HCT116 (cell line): ENCODE data around the gene ADAM10. TPM values are rescaled to one million over a fixed set of nuclear protein-coding genes. Genes with fewer than 3 reads are reported as not detected.

ENCODE experiments used
- ATAC-seq: fragments of 200-7000 bp; cut with Tn5 transposase; 2 replicates; pipeline ENCODE4 v1.9.1; 2020; ENCODE audit warnings: mild to moderate bottlenecking, moderate library complexity
- BruUV-seq: library from RNA; stranded (reverse); fragments of 400-500 nt; replicated peaks from 2 replicates; lab custom pipeline; 2021; lab: Mats Ljungman, UMichigan
- CTCF ChIA-PET: fragments of 300-600 bp; sonication (Branson Sonifier 250); formaldehyde crosslinking; loops from one replicate; lab custom pipeline; 2021; ENCODE audit warnings: antibody characterized with exemption; lab: Charles Lee
- POLR2A ChIA-PET: fragments of 300-600, 350-600 bp; sonication (Branson Sonifier 250); formaldehyde crosslinking; loops from one replicate; lab custom pipeline; 2021; ENCODE audit warnings: antibody characterized with exemption; lab: Charles Lee
- RAD21 ChIA-PET, 2 experiments: fragments of 300-600 bp; sonication (Branson Sonifier 250); formaldehyde crosslinking; loops; one replicate each; lab custom pipeline; 2023; ENCODE audit warnings: low total read pairs in 2 of 2; ENCODE audit not compliant: uncharacterized antibody in 2 of 2, unreplicated experiment in 2 of 2, low non-redundant PET in 1 of 2; lab: Charles Lee
- DNase-seq: peaks from one replicate; pipeline ENCODE4 v3.0.0-alpha.2; 2010; ENCODE audit warnings: low read depth, low spot score
- H2AFZ ChIP-seq: fragments of 200-600 bp; shearing (Covaris generic), sonication (generic); 2 replicates; pipeline ENCODE4 v1.6.1; 2017; ENCODE audit warnings: low read depth, mixed run types, mixed read lengths, antibody characterized with exemption, low read length; ENCODE audit not compliant: poor library complexity, severe bottlenecking
- H3K27ac ChIP-seq: 2 replicates; pipeline ENCODE4 v1.5.1; 2012; ENCODE audit warnings: low read depth, low read length
- H3K27me3 ChIP-seq: fragments of 200-600 bp; sonication (generic); 2 replicates; pipeline ENCODE4 v1.6.1; 2016; ENCODE audit warnings: mixed run types, low read length, mixed read lengths; ENCODE audit not compliant: insufficient read depth
- H3K36me3 ChIP-seq, 2 experiments: fragments of 200-500 bp in 1 of 2; fragments of 200-600 bp in 1 of 2; sonication (Bioruptor generic) in 1 of 2; sonication (generic) in 1 of 2; 2 replicates each; pipeline versions ENCODE4 v1.5.1 to v1.6.1; 2014 to 2016; ENCODE audit warnings: low read length in 2 of 2, inconsistent platforms in 1 of 2, mixed read lengths in 1 of 2, mixed run types in 1 of 2; ENCODE audit not compliant: insufficient read depth in 2 of 2, control insufficient read depth in 1 of 2
- H3K4me1 ChIP-seq, 2 experiments: fragments of 200-600 bp in 1 of 2; sonication (generic) in 1 of 2; 2 replicates each; pipeline versions ENCODE4 v1.5.1 to v1.6.1; 2012 to 2017; ENCODE audit warnings: low read length in 2 of 2, inconsistent platforms in 1 of 2, mild to moderate bottlenecking in 1 of 2, mixed read lengths in 1 of 2, mixed run types in 1 of 2, moderate library complexity in 1 of 2; ENCODE audit not compliant: insufficient read depth in 2 of 2, control insufficient read depth in 1 of 2
- H3K4me2 ChIP-seq: fragments of 200-600 bp; sonication (generic); 2 replicates; pipeline ENCODE4 v1.6.1; 2017; ENCODE audit warnings: mixed run types, low read length, mixed read lengths
- H3K4me3 ChIP-seq, 2 experiments: fragments of 200-600 bp in 1 of 2; sonication (generic) in 1 of 2; replicated peaks in 1 of 2; 2 replicates each; pipeline ENCODE4 v1.5.1; 2011 to 2016; ENCODE audit warnings: low read length in 2 of 2, control low read depth in 1 of 2, low read depth in 1 of 2, mild to moderate bottlenecking in 1 of 2, mixed read lengths in 1 of 2, mixed run types in 1 of 2
- H3K79me2 ChIP-seq: fragments of 200-600 bp; sonication (generic); 2 replicates; pipeline ENCODE4 v1.6.1; 2017; ENCODE audit warnings: mild to moderate bottlenecking, mixed run types, low read length, moderate library complexity, mixed read lengths; ENCODE audit not compliant: insufficient read depth
- H3K9ac ChIP-seq: fragments of 200-600 bp; sonication (generic); 2 replicates; pipeline ENCODE4 v1.6.1; 2016; ENCODE audit warnings: low read length, mixed read lengths
- H3K9me2 ChIP-seq: fragments of 200-600 bp; sonication (generic), shearing (Covaris generic); 2 replicates; pipeline ENCODE4 v1.6.1; 2017; ENCODE audit warnings: mixed run types, mild to moderate bottlenecking, moderate library complexity; ENCODE audit not compliant: insufficient read depth
- H3K9me3 ChIP-seq, 2 experiments: fragments of 200-500 bp in 1 of 2; fragments of 200-600 bp in 1 of 2; sonication (Bioruptor generic) in 1 of 2; sonication (generic) in 1 of 2; 2 replicates each; pipeline ENCODE4 v1.6.1; 2014 to 2017; ENCODE audit warnings: low read length in 2 of 2, mixed read lengths in 2 of 2, inconsistent platforms in 1 of 2, low read depth in 1 of 2, mild to moderate bottlenecking in 1 of 2, mixed run types in 1 of 2, moderate library complexity in 1 of 2; ENCODE audit not compliant: control insufficient read depth in 1 of 2, insufficient read depth in 1 of 2
- H4K20me1 ChIP-seq: fragments of 200-600 bp; sonication (generic), shearing (Covaris generic); 2 replicates; pipeline ENCODE4 v1.6.1; 2017; ENCODE audit warnings: mixed run types, mild to moderate bottlenecking, moderate library complexity; ENCODE audit not compliant: insufficient read depth
- CBX3 ChIP-seq: IDR thresholded peaks from 2 replicates; pipeline ENCODE4 v1.6.1; 2012; ENCODE audit warnings: low read depth
- CEBPB ChIP-seq: IDR thresholded peaks from 2 replicates; pipeline ENCODE4 v1.6.1; 2012; ENCODE audit warnings: low read depth
- EGR1 ChIP-seq: IDR thresholded peaks from 2 replicates; pipeline ENCODE4 v1.6.1; 2012; ENCODE audit warnings: low read depth
- ELF1 ChIP-seq: IDR thresholded peaks from 2 replicates; pipeline ENCODE4 v1.6.1; 2012; ENCODE audit warnings: low read depth, borderline replicate concordance
- EZH2phosphoT487 ChIP-seq: fragments of 200-600 bp; IDR thresholded peaks from 2 replicates; pipeline ENCODE4 v1.6.1; 2018; ENCODE audit warnings: antibody characterized with exemption, borderline replicate concordance
- FOSL1 ChIP-seq: IDR thresholded peaks from 2 replicates; pipeline ENCODE4 v1.6.1; 2012; ENCODE audit warnings: low read depth
- JUND ChIP-seq: IDR thresholded peaks from 2 replicates; pipeline ENCODE4 v1.6.1; 2012
- POLR2AphosphoS5 ChIP-seq: IDR thresholded peaks from 2 replicates; pipeline ENCODE4 v1.6.1; 2011; ENCODE audit warnings: mild to moderate bottlenecking, low read depth, low read length, moderate library complexity
- RAD21 ChIP-seq: IDR thresholded peaks from 2 replicates; pipeline ENCODE4 v1.6.1; 2012; ENCODE audit warnings: low read depth, mild to moderate bottlenecking
- SIN3A ChIP-seq: IDR thresholded peaks from 2 replicates; pipeline ENCODE4 v1.6.1; 2012; ENCODE audit warnings: low read depth
- SP1 ChIP-seq: IDR thresholded peaks from 2 replicates; pipeline ENCODE4 v1.6.1; 2012; ENCODE audit warnings: low read depth
- SRF ChIP-seq: IDR thresholded peaks from 2 replicates; pipeline ENCODE4 v1.6.1; 2012; ENCODE audit warnings: low read depth
- YY1 ChIP-seq: IDR thresholded peaks from 2 replicates; pipeline ENCODE4 v1.6.1; 2011; ENCODE audit warnings: low read length, low read depth, moderate library complexity, mild to moderate bottlenecking; ENCODE audit not compliant: insufficient replicate concordance; ENCODE audit errors: extremely low read depth
- ZFX ChIP-seq: fragments of 450-650 bp; IDR thresholded peaks from 2 replicates; pipeline ENCODE4 v1.6.1; 2017
- ZNF274 ChIP-seq: fragments of 200-500 bp; sonication (Bioruptor generic); IDR thresholded peaks from 2 replicates; pipeline ENCODE4 v1.6.1; 2014; ENCODE audit warnings: mild to moderate bottlenecking, low read depth, low read length, inconsistent platforms
- intact Hi-C: fragments of 100-400 bp; cut with micrococcal nuclease; formaldehyde crosslinking; loops from 2 replicates; pipeline ENCODE4 v1.10.0; 2022
- total RNA-seq: library from RNA; stranded (reverse); gene quantifications from one replicate; pipeline ENCODE4 v1.2.1, GENCODE V29; 2021; ENCODE audit not compliant: unreplicated experiment
- TF ChIP-seq, protein P1 (sequence below): IDR thresholded peaks from 2 replicates; pipeline ENCODE4 v1.6.1; 2012
- TF ChIP-seq, protein P2 (sequence below), 3 experiments: fragments of 200-600 bp in 1 of 3; sonication (generic) in 1 of 3; IDR thresholded peaks in 2 of 3; conservative IDR thresholded peaks in 1 of 3; 2 replicates each; pipeline ENCODE4 v1.5.1; 2012 to 2017; ENCODE audit warnings: low read depth in 2 of 3, low read length in 2 of 3, antibody characterized with exemption in 1 of 3, borderline replicate concordance in 1 of 3, control low read depth in 1 of 3, mild to moderate bottlenecking in 1 of 3, mixed read lengths in 1 of 3, mixed run types in 1 of 3, moderate library complexity in 1 of 3; ENCODE audit not compliant: insufficient read depth in 1 of 3
- TF ChIP-seq, protein P3 (sequence below): IDR thresholded peaks from 2 replicates; pipeline ENCODE4 v1.6.1; 2011; ENCODE audit warnings: mild to moderate bottlenecking, low read length, moderate library complexity; ENCODE audit not compliant: insufficient replicate concordance; ENCODE audit errors: extremely low read depth

The ADAM10 gene
- total RNA-seq, 1 experiment from 2014 or later: 158 TPM

DNA sequence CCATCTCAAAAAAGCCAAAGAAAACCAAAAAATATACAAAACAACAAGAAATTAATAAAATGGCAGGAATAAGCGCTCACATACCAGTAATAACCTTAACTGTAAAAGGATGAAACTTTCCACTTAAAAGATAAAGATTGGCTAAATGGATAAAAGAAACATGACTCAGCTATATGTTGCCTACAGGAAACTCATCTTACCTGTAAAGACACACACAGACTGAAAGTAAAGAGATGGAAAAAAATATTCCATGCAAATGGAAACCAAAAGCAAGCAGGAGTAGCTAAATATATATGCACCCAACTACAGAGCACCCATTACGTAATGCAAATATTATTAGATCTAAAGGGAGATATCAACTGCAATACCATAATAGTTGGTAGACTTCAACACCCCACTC lies 49.7 kb downstream of the ADAM10 start:
- Histone ChIP-seq H3K9me2 (no peaks in the 10 kb centered on the region), H3K9ac (no peak overlapping the region), H4K20me1 (0 out of 2 replicates have a peak, but pooled peaks cover 4% of the 10 kb centered on the region), H3K36me3 (no peaks in the 10 kb centered on the region), H3K27ac (no peak overlapping the region), H3K4me2 (no peak overlapping the region), H3K4me1 (no peaks in the 10 kb centered on the region)
- CTCF ChIA-PET: no interaction called here
- BruUV-seq: no TSS peak
- ATAC-seq (no peak), DNase-seq (no peak)
- no peak for TF ChIP-seq SIN3A
- TF ChIP-seq, all 23 proteins: peak for 0
- Histone ChIP-seq H2AFZ (no peak overlapping the region), H3K4me3 (no peak overlapping the region), H3K27me3 (no peaks in the 10 kb centered on the region), H3K79me2 (peaks cover 77% of the 10 kb centered on the region), H3K9me3 (peaks cover 8 to 9% of the 10 kb centered on the region in 2 experiments; a peak in 3 of 4 replicates)
- ChIA-PET POLR2A (no interaction called here), RAD21 (no interaction called here)
- intact Hi-C loops: no loop called here

DNA sequence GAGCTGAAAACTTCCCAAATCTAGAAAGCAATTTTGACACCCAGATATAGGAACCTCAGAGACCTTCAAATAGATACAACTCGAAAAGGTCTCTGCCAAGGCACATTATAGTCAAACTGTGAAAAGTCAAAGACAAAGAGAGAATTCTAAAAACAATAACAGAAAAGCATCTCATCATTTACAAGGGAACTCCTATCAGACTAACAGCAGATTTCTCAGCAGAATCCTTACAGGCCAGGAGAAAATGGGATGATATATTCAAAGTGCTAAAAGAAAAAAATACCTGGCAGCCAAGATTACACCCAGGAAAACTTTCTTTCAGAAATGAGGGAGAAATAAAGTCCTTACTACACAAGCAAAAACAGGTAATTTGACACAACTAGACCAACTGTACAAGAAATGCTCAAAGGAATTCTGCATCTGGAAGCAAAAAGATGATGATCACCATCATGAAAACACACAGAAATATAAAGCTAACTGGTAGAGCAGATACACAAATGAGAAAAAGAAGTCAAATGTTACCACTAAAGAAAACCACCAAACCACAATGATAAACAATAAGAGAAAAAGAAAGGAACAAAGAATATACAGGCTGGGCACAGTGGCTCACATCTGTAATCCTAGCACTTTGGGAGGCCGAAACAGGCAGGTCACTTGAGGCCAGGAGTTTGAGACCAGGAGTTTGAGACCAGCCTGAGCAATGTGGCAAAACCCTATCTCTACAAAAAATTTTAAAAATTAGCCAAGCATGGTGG lies 50.4 kb downstream of the ADAM10 start:
- Histone ChIP-seq H3K4me2 (no peak overlapping the region), H3K9me2 (no peaks in the 10 kb centered on the region), H3K4me3 (no peak overlapping the region), H4K20me1 (0 out of 2 replicates have a peak, but pooled peaks cover 4% of the 10 kb centered on the region), H3K4me1 (no peaks in the 10 kb centered on the region), H2AFZ (no peak overlapping the region), H3K27me3 (no peaks in the 10 kb centered on the region), H3K27ac (no peak overlapping the region), H3K79me2 (peaks cover 77% of the 10 kb centered on the region), H3K36me3 (no peaks in the 10 kb centered on the region), H3K9ac (no peak overlapping the region), H3K9me3 (peaks cover 8 to 9% of the 10 kb centered on the region in 2 experiments; a peak in 3 of 4 replicates)
- RAD21 ChIA-PET: no interaction called here
- POLR2A ChIA-PET: no interaction called here
- intact Hi-C loops: no loop called here
- CTCF ChIA-PET: no interaction called here
- ATAC-seq (no peak), DNase-seq (no peak)
- BruUV-seq: no TSS peak
- TF ChIP-seq SRF (no peak), SP1 (no peak), CBX3 (no peak), CEBPB (no peak), RAD21 (no peak), POLR2AphosphoS5 (no peak), ELF1 (no peak), FOSL1 (no peak), YY1 (no peak), ZFX (no peak), ZNF274 (no peak), EGR1 (no peak), JUND (no peak), EZH2phosphoT487 (no peak)
- TF ChIP-seq, protein P1, sequence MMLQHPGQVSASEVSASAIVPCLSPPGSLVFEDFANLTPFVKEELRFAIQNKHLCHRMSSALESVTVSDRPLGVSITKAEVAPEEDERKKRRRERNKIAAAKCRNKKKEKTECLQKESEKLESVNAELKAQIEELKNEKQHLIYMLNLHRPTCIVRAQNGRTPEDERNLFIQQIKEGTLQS: no peak
- TF ChIP-seq, protein P2, sequence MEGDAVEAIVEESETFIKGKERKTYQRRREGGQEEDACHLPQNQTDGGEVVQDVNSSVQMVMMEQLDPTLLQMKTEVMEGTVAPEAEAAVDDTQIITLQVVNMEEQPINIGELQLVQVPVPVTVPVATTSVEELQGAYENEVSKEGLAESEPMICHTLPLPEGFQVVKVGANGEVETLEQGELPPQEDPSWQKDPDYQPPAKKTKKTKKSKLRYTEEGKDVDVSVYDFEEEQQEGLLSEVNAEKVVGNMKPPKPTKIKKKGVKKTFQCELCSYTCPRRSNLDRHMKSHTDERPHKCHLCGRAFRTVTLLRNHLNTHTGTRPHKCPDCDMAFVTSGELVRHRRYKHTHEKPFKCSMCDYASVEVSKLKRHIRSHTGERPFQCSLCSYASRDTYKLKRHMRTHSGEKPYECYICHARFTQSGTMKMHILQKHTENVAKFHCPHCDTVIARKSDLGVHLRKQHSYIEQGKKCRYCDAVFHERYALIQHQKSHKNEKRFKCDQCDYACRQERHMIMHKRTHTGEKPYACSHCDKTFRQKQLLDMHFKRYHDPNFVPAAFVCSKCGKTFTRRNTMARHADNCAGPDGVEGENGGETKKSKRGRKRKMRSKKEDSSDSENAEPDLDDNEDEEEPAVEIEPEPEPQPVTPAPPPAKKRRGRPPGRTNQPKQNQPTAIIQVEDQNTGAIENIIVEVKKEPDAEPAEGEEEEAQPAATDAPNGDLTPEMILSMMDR (IDR thresholded peaks at IDR 0.05 in 2 of 3, conservative IDR thresholded peaks at IDR 0.05 in 1 of 3; ENCODE audit: borderline replicate concordance in 1 of 3, insufficient read depth in 1 of 3, low read depth in 2 of 3, low read length in 2 of 3): no peak
- TF ChIP-seq, protein P3, sequence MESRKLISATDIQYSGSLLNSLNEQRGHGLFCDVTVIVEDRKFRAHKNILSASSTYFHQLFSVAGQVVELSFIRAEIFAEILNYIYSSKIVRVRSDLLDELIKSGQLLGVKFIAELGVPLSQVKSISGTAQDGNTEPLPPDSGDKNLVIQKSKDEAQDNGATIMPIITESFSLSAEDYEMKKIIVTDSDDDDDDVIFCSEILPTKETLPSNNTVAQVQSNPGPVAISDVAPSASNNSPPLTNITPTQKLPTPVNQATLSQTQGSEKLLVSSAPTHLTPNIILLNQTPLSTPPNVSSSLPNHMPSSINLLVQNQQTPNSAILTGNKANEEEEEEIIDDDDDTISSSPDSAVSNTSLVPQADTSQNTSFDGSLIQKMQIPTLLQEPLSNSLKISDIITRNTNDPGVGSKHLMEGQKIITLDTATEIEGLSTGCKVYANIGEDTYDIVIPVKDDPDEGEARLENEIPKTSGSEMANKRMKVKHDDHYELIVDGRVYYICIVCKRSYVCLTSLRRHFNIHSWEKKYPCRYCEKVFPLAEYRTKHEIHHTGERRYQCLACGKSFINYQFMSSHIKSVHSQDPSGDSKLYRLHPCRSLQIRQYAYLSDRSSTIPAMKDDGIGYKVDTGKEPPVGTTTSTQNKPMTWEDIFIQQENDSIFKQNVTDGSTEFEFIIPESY: no peak
